Measurements from ENCODE around the gene PCSK1. TPM values are rescaled to one million over a fixed set of nuclear protein-coding genes. Genes with fewer than 3 reads are reported as not detected.

Gene PCSK1
- total RNA-seq, 1 donor from 2014 or later: 13.6 TPM

- no peak for TF ChIP-seq CTCF (conservative IDR thresholded peaks at IDR 0.05)
- DNase-seq (ENCODE audit: extremely low spot score, unreplicated experiment): no peak
- Mint-ChIP-seq H3K9me3 (no peaks in the 10 kb centered on the region), H3K36me3 (no peaks in the 10 kb centered on the region), H3K4me1 (ENCODE audit: unreplicated experiment) (no peaks in the 10 kb centered on the region), H3K27ac (no peak overlapping the region), H3K27me3 (no peaks in the 10 kb centered on the region), H3K4me3 (no peak overlapping the region)
Observed at GRCh38 chr5:96474073-96474472, 41.0 kb upstream of the PCSK1 start.

GRCh38 chr5:96473155-96473554 lies 40.1 kb upstream of the PCSK1 start:
- Mint-ChIP-seq H3K9me3 (no peaks in the 10 kb centered on the region), H3K27ac (no peak overlapping the region), H3K4me1 (ENCODE audit: unreplicated experiment) (no peaks in the 10 kb centered on the region), H3K4me3 (no peak overlapping the region), H3K36me3 (no peaks in the 10 kb centered on the region), H3K27me3 (no peaks in the 10 kb centered on the region)
- DNase-seq (ENCODE audit: extremely low spot score, unreplicated experiment): no peak
- no peak for TF ChIP-seq CTCF (conservative IDR thresholded peaks at IDR 0.05)

- H3K4me1 Mint-ChIP-seq (ENCODE audit: unreplicated experiment): no peaks in the 10 kb centered on the region
- no peak for TF ChIP-seq CTCF (conservative IDR thresholded peaks at IDR 0.05)
- H3K27me3 Mint-ChIP-seq: no peaks in the 10 kb centered on the region
- no peak for DNase-seq (ENCODE audit: extremely low spot score, unreplicated experiment)
- H3K9me3 Mint-ChIP-seq: no peaks in the 10 kb centered on the region
- no peaks in the 10 kb centered on the region for H3K36me3 Mint-ChIP-seq
- no peak overlapping the region for H3K27ac Mint-ChIP-seq
- H3K4me3 Mint-ChIP-seq: no peak overlapping the region
Observed at GRCh38 chr5:96470785-96471184, 37.7 kb upstream of the PCSK1 start.

- Mint-ChIP-seq H3K4me1 (ENCODE audit: unreplicated experiment) (no peaks in the 10 kb centered on the region), H3K4me3 (no peak overlapping the region), H3K9me3 (no peaks in the 10 kb centered on the region), H3K27me3 (no peaks in the 10 kb centered on the region), H3K36me3 (no peaks in the 10 kb centered on the region), H3K27ac (no peak overlapping the region)
- no peak for TF ChIP-seq CTCF (conservative IDR thresholded peaks at IDR 0.05)
- DNase-seq (ENCODE audit: extremely low spot score, unreplicated experiment): no peak
Observed at GRCh38 chr5:96468956-96469355, 35.9 kb upstream of the PCSK1 start.

GRCh38 chr5:96463091-96463490 lies 30.0 kb upstream of the PCSK1 start:
- Mint-ChIP-seq H3K4me3 (no peak overlapping the region), H3K4me1 (ENCODE audit: unreplicated experiment) (no peaks in the 10 kb centered on the region), H3K27me3 (peaks cover 7% of the 10 kb centered on the region), H3K27ac (no peak overlapping the region), H3K9me3 (no peaks in the 10 kb centered on the region), H3K36me3 (no peaks in the 10 kb centered on the region)
- no peak for TF ChIP-seq CTCF (conservative IDR thresholded peaks at IDR 0.05)
- DNase-seq (ENCODE audit: extremely low spot score, unreplicated experiment): no peak

Data from type B pancreatic cell (in vitro differentiated cells).